Measurements from ENCODE around the gene CXCL5.

The CXCL5 gene

GRCh38 chr4:74015126-74015780 lies 16.8 kb upstream of the CXCL5 start:
- TF ChIP-seq, protein P1, sequence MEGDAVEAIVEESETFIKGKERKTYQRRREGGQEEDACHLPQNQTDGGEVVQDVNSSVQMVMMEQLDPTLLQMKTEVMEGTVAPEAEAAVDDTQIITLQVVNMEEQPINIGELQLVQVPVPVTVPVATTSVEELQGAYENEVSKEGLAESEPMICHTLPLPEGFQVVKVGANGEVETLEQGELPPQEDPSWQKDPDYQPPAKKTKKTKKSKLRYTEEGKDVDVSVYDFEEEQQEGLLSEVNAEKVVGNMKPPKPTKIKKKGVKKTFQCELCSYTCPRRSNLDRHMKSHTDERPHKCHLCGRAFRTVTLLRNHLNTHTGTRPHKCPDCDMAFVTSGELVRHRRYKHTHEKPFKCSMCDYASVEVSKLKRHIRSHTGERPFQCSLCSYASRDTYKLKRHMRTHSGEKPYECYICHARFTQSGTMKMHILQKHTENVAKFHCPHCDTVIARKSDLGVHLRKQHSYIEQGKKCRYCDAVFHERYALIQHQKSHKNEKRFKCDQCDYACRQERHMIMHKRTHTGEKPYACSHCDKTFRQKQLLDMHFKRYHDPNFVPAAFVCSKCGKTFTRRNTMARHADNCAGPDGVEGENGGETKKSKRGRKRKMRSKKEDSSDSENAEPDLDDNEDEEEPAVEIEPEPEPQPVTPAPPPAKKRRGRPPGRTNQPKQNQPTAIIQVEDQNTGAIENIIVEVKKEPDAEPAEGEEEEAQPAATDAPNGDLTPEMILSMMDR (IDR thresholded peaks at IDR 0.05; ENCODE audit: insufficient read depth, low read length, poor library complexity, severe bottlenecking) = no peak
- Histone ChIP-seq H3K4me3 (replicated peaks; ENCODE audit: low read depth, low read length) (no peak overlapping the region), H3K27me3 (replicated peaks; ENCODE audit: control insufficient read depth, insufficient read depth, low read length) (no peaks in the 10 kb centered on the region), H3K36me3 (ENCODE audit: control insufficient read depth, insufficient read depth, low read length) (no peaks in the 10 kb centered on the region)
- no peak for DNase-seq (ENCODE audit: extremely low read depth, insufficient read length)

DNA sequence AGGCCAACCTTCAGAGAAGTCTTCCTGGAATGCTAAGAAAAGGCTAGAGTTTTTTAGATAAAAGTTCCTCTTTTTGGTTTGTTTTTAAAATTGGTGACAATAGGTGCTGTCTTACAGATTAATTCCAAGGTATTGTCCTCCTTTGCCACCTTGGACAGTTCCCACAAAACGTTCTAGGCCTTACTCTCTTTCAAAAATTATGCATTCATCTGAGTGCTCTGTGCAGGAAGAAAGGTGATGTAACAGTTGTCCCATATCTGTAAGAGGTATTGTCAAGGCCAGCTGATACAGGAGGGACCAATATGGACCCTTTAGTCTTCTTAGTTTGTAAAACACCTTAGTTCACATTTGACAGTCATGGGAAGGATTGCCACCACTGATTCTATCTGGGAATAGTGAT lies 15.9 kb upstream of the CXCL5 start:
- Histone ChIP-seq H3K27me3 (replicated peaks; ENCODE audit: control insufficient read depth, insufficient read depth, low read length) (no peaks in the 10 kb centered on the region), H3K4me3 (replicated peaks; ENCODE audit: low read depth, low read length) (no peak overlapping the region), H3K36me3 (ENCODE audit: control insufficient read depth, insufficient read depth, low read length) (no peaks in the 10 kb centered on the region)
- TF ChIP-seq, protein P1 (IDR thresholded peaks at IDR 0.05; ENCODE audit: insufficient read depth, low read length, poor library complexity, severe bottlenecking) = no peak
- no peak for DNase-seq (ENCODE audit: extremely low read depth, insufficient read length)

- no peak overlapping the region for H3K4me3 ChIP-seq (replicated peaks; ENCODE audit: low read depth, low read length)
- H3K27me3 ChIP-seq (replicated peaks; ENCODE audit: control insufficient read depth, insufficient read depth, low read length) = no peaks in the 10 kb centered on the region
- no peak for DNase-seq (ENCODE audit: extremely low read depth, insufficient read length)
- no peaks in the 10 kb centered on the region for H3K36me3 ChIP-seq (ENCODE audit: control insufficient read depth, insufficient read depth, low read length)
- TF ChIP-seq, protein P1 (IDR thresholded peaks at IDR 0.05; ENCODE audit: insufficient read depth, low read length, poor library complexity, severe bottlenecking) = no peak
Measured at GRCh38 chr4:74013264-74013663, 14.8 kb upstream of the CXCL5 start.

DNA sequence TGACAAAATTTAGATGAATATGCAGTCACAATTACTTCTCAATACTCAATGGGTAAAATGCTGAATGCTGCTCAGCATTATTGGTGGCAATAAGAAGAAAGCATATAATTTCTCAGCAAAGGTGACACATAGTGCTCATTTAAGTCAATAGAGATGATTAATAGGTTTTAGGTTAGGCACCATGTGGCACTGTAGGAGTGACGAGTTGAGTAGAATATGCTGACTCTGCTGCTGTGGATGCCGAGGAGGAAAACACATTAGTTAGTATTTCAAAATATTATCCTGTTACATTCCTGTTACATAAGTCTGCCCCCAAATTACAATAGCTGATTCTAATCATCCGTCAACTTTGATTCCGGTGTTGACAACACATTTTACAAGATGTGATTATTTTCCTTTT lies 13.7 kb upstream of the CXCL5 start:
- Histone ChIP-seq H3K4me3 (replicated peaks; ENCODE audit: low read depth, low read length) (no peak overlapping the region), H3K27me3 (replicated peaks; ENCODE audit: control insufficient read depth, insufficient read depth, low read length) (no peaks in the 10 kb centered on the region), H3K36me3 (ENCODE audit: control insufficient read depth, insufficient read depth, low read length) (no peaks in the 10 kb centered on the region)
- TF ChIP-seq, protein P1 (IDR thresholded peaks at IDR 0.05; ENCODE audit: insufficient read depth, low read length, poor library complexity, severe bottlenecking) = no peak
- DNase-seq (ENCODE audit: extremely low read depth, insufficient read length) = no peak

- H3K36me3 ChIP-seq (ENCODE audit: control insufficient read depth, insufficient read depth, low read length) = no peaks in the 10 kb centered on the region
- no peaks in the 10 kb centered on the region for H3K27me3 ChIP-seq (replicated peaks; ENCODE audit: control insufficient read depth, insufficient read depth, low read length)
- no peak for DNase-seq (ENCODE audit: extremely low read depth, insufficient read length)
- TF ChIP-seq, protein P1 (IDR thresholded peaks at IDR 0.05; ENCODE audit: insufficient read depth, low read length, poor library complexity, severe bottlenecking) = no peak
- no peak overlapping the region for H3K4me3 ChIP-seq (replicated peaks; ENCODE audit: low read depth, low read length)
Measured at GRCh38 chr4:74009307-74009706, 10.8 kb upstream of the CXCL5 start.

- TF ChIP-seq, protein P1 (IDR thresholded peaks at IDR 0.05; ENCODE audit: insufficient read depth, low read length, poor library complexity, severe bottlenecking) = no peak
- Histone ChIP-seq H3K36me3 (ENCODE audit: control insufficient read depth, insufficient read depth, low read length) (no peaks in the 10 kb centered on the region), H3K4me3 (replicated peaks; ENCODE audit: low read depth, low read length) (no peak overlapping the region), H3K27me3 (replicated peaks; ENCODE audit: control insufficient read depth, insufficient read depth, low read length) (no peaks in the 10 kb centered on the region)
- no peak for DNase-seq (ENCODE audit: extremely low read depth, insufficient read length)
Measured at GRCh38 chr4:74006009-74006476, 7.6 kb upstream of the CXCL5 start.

All from GM06990 (cell line).